DOHH2 (cell line): Measurements from ENCODE around the gene NUP93.

Source experiments
- H3F3A ChIP-seq: fragments of 200-600 bp; sonication (generic), shearing (Covaris generic); 2 replicates; pipeline ENCODE4 v1.6.0; 2016; ENCODE audit warnings: antibody characterized with exemption, mild to moderate bottlenecking; ENCODE audit not compliant: control insufficient read depth, insufficient read depth
- H3K27ac ChIP-seq: fragments of 200-600 bp; sonication (generic); 2 replicates; pipeline ENCODE4 v1.5.1; 2014; ENCODE audit warnings: low read depth, mild to moderate bottlenecking, low read length, moderate library complexity
- H3K27me3 ChIP-seq: fragments of 200-600 bp; sonication (generic); 2 replicates; pipeline ENCODE4 v1.6.1; 2014; ENCODE audit warnings: mild to moderate bottlenecking, low read length, mixed read lengths; ENCODE audit not compliant: control insufficient read depth
- H3K36me3 ChIP-seq: fragments of 200-600 bp; sonication (generic); 2 replicates; pipeline ENCODE4 v1.6.1; 2014; ENCODE audit warnings: mild to moderate bottlenecking, low read length, moderate library complexity, mixed read lengths; ENCODE audit not compliant: control insufficient read depth
- H3K4me1 ChIP-seq: fragments of 200-600 bp; sonication (generic); 2 replicates; pipeline ENCODE4 v1.6.1; 2014; ENCODE audit warnings: mild to moderate bottlenecking, low read length, mixed read lengths; ENCODE audit not compliant: control insufficient read depth
- H3K4me2 ChIP-seq: fragments of 200-600 bp; sonication (generic); 2 replicates; pipeline ENCODE4 v1.6.0; 2014; ENCODE audit warnings: mild to moderate bottlenecking, low read length, moderate library complexity
- H3K4me3 ChIP-seq: fragments of 200-600 bp; sonication (generic); 2 replicates; pipeline ENCODE4 v1.5.1; 2014; ENCODE audit warnings: mild to moderate bottlenecking, low read length, mixed read lengths
- H3K79me2 ChIP-seq: fragments of 200-600 bp; sonication (generic); 2 replicates; pipeline ENCODE4 v1.6.1; 2014; ENCODE audit warnings: mild to moderate bottlenecking, low read length, mixed read lengths; ENCODE audit not compliant: control insufficient read depth
- H3K9me2 ChIP-seq: fragments of 200-600 bp; sonication (generic); replicated peaks from 2 replicates; pipeline ENCODE4 v1.6.1; 2014; ENCODE audit warnings: mild to moderate bottlenecking, low read length, mixed read lengths; ENCODE audit not compliant: control insufficient read depth
- H3K9me3 ChIP-seq: fragments of 200-600 bp; sonication (generic); 2 replicates; pipeline ENCODE4 v1.6.1; 2014; ENCODE audit warnings: antibody characterized with exemption, low read length, mixed read lengths; ENCODE audit not compliant: control insufficient read depth, insufficient read depth
- H4K20me1 ChIP-seq: fragments of 200-600 bp; sonication (generic); 2 replicates; pipeline ENCODE4 v1.6.0; 2014; ENCODE audit warnings: low read depth, mild to moderate bottlenecking, antibody characterized with exemption, low read length, moderate library complexity; ENCODE audit not compliant: control insufficient read depth, insufficient read depth
- CTCF ChIP-seq: fragments of 200-600 bp; sonication (generic); IDR thresholded peaks from one replicate; pipeline ENCODE4 v1.5.1; 2014; ENCODE audit warnings: antibody characterized with exemption, mild to moderate bottlenecking, low read depth, low read length; ENCODE audit not compliant: poor library complexity, severe bottlenecking
- EZH2phosphoT487 ChIP-seq: fragments of 200-600 bp; sonication (generic); IDR thresholded peaks from 2 replicates; pipeline ENCODE4 v1.6.1; 2017; ENCODE audit warnings: borderline replicate concordance, mild to moderate bottlenecking, antibody characterized with exemption, low read length, moderate library complexity, mixed read lengths

NUP93 gene

GRCh38 chr16:56729735-56730662 is at the start of gene NUP93:
NUP93 (plus strand) TSS chr16:56730129; CDS start chr16:56748248, 18,119 bp downstream.
- peak; percentile 48 for TF ChIP-seq CTCF
- no peak for TF ChIP-seq EZH2phosphoT487
- Histone ChIP-seq H3K4me2 (peak within 1 kb of the TSS; percentile 76), H3K79me2 (peaks cover 54% of the 10 kb centered on the region), H3K9me2 (no peaks in the 10 kb centered on the region), H3K4me1 (peaks cover 46% of the 10 kb centered on the region), H3K27ac (no peak within 1 kb of the TSS; the same call in 1 of the 2 replicates), H3K27me3 (no peaks in the 10 kb centered on the region), H3K4me3 (peak within 1 kb of the TSS; percentile 100), H4K20me1 (peaks cover 20% of the 10 kb centered on the region; the same call in 1 of the 2 replicates), H3F3A (no peaks in the 10 kb centered on the region), H3K36me3 (peaks cover 10% of the 10 kb centered on the region), H3K9me3 (no peaks in the 10 kb centered on the region)

- H3K9me3 ChIP-seq, result no peaks in the 10 kb centered on the region
- H3K79me2 ChIP-seq, result no peaks in the 10 kb centered on the region
- peaks cover 14% of the 10 kb centered on the region for H3K27me3 ChIP-seq
- H3K4me3 ChIP-seq, result peak within 1 kb of the TSS; percentile 71
- H3K27ac ChIP-seq, result no peak within 1 kb of the TSS
- H4K20me1 ChIP-seq, result no peaks in the 10 kb centered on the region
- no peaks in the 10 kb centered on the region for H3K36me3 ChIP-seq
- H3K4me2 ChIP-seq, result peak within 1 kb of the TSS; percentile 78
- TF ChIP-seq EZH2phosphoT487 (no peak), CTCF (no peak)
- H3K4me1 ChIP-seq, result peaks cover 14% of the 10 kb centered on the region
- no peaks in the 10 kb centered on the region for H3F3A ChIP-seq
- no peaks in the 10 kb centered on the region for H3K9me2 ChIP-seq
These were observed 47.8 kb upstream of the NUP93 start, which contains the start of gene MT1X for GRCh38 chr16:56681939-56682702. MT1X (plus strand) TSS chr16:56682470; CDS start chr16:56682541, 71 bp downstream.

GRCh38 chr16:56682703-56683397 is 47.1 kb upstream of the NUP93 start:
- Histone ChIP-seq H3K4me3 (peak overlapping the region; percentile 71), H3K27ac (no peak overlapping the region), H3K79me2 (no peaks in the 10 kb centered on the region), H3K9me3 (no peaks in the 10 kb centered on the region), H4K20me1 (no peaks in the 10 kb centered on the region), H3K9me2 (no peaks in the 10 kb centered on the region), H3K4me1 (peaks cover 14% of the 10 kb centered on the region), H3F3A (no peaks in the 10 kb centered on the region), H3K27me3 (peaks cover 18% of the 10 kb centered on the region), H3K36me3 (no peaks in the 10 kb centered on the region), H3K4me2 (peak overlapping the region; percentile 78)
- TF ChIP-seq CTCF, result no peak
- TF ChIP-seq EZH2phosphoT487, result no peak
